GM21825 (cell line): ENCODE data around the gene NUBP1.
"Not testable (repeated sequence)": the region's sequence is repeated elsewhere in the genome, so short reads cannot be mapped to it uniquely, and the experiment has no call there.

Source experiments
- ATAC-seq: cut with Tn5 transposase; IDR thresholded peaks from one replicate; pipeline ENCODE4 v1.9.1; 2021; ENCODE audit warnings: mild to moderate bottlenecking, moderate library complexity; ENCODE audit not compliant: unreplicated experiment

NUBP1 gene

GRCh38 chr16:10743610-10744369 lies at the start of gene NUBP1:
TSS of gene NUBP1 (plus strand) at chr16:10743842. CDS start at chr16:10743864, 22 bp downstream.
- ATAC-seq: peak; percentile 72

GRCh38 chr16:10693889-10694288 lies 49.8 kb upstream of the NUBP1 start:
- no peak for ATAC-seq

GRCh38 chr16:10694306-10694705 lies 49.3 kb upstream of the NUBP1 start:
- ATAC-seq: no peak

- ATAC-seq: no peak
These were observed 48.8 kb upstream of the NUBP1 start, which contains the start of gene TEKT5 for GRCh38 chr16:10694830-10695229. TSS of gene TEKT5 (minus strand) at chr16:10694930. CDS start at chr16:10694873, 57 bp downstream.

GRCh38 chr16:10699756-10700155 lies 43.9 kb upstream of the NUBP1 start:
- no peak for ATAC-seq

GRCh38 chr16:10708969-10709368 lies 34.7 kb upstream of the NUBP1 start:
- no peak for ATAC-seq

GRCh38 chr16:10728003-10728887 lies 15.4 kb upstream of the NUBP1 start:
- no peak for ATAC-seq

GRCh38 chr16:10729104-10730048 lies 14.3 kb upstream of the NUBP1 start:
- no peak for ATAC-seq

GRCh38 chr16:10731790-10732189 lies 11.9 kb upstream of the NUBP1 start:
- ATAC-seq: no peak

GRCh38 chr16:10737068-10737625 lies 6.5 kb upstream of the NUBP1 start:
- peak; percentile 36 for ATAC-seq

GRCh38 chr16:10738231-10739077 lies 5.2 kb upstream of the NUBP1 start:
- peak; percentile 55 for ATAC-seq

GRCh38 chr16:10740000-10740844 lies 3.4 kb upstream of the NUBP1 start:
- no peak for ATAC-seq

- no peak for ATAC-seq
These were observed 2.8 kb upstream of the NUBP1 start for GRCh38 chr16:10740845-10741208.

GRCh38 chr16:10741249-10741648 lies 2.4 kb upstream of the NUBP1 start:
- ATAC-seq: not testable (repeated sequence)

- ATAC-seq: no peak
These were observed 1.8 kb upstream of the NUBP1 start for GRCh38 chr16:10741844-10742243.

- ATAC-seq: no peak
These were observed 424 bp upstream of the NUBP1 start for GRCh38 chr16:10743227-10743609.

- ATAC-seq: no peak
These were observed 858 bp downstream of the NUBP1 start for GRCh38 chr16:10744370-10745030.

GRCh38 chr16:10745841-10746240 lies 2.2 kb downstream of the NUBP1 start:
- ATAC-seq: no peak
